Measurements from ENCODE around the gene FCMR.

FCMR gene

GRCh38 chr1:206923009-206923960 is 1.5 kb upstream of the FCMR start:
- peak overlapping the region; percentile 20 for H3K4me3 ChIP-seq (ENCODE audit: low read depth, low read length, poor library complexity, severe bottlenecking)
- no peaks in the 10 kb centered on the region; the same call in 1 of the 2 replicates for H3F3A ChIP-seq (ENCODE audit: insufficient read depth, low read length)
- H3K27me3 ChIP-seq (ENCODE audit: insufficient read depth, low read length) = no peaks in the 10 kb centered on the region
- no peaks in the 10 kb centered on the region for H3K9me2 ChIP-seq (ENCODE audit: low read depth, low read length)
- no peaks in the 10 kb centered on the region for H4K20me1 ChIP-seq (ENCODE audit: insufficient read depth, low read length)
- peak overlapping the region; percentile 93 for H3K27ac ChIP-seq (ENCODE audit: low read depth, low read length, poor library complexity, severe bottlenecking)
- H3K4me2 ChIP-seq (ENCODE audit: low read length) = peak overlapping the region; percentile 58
- peak overlapping the region; percentile 17 for H3K9ac ChIP-seq (ENCODE audit: low read length)
- no peak overlapping the region for H2AFZ ChIP-seq (ENCODE audit: low read length)
- H3K79me2 ChIP-seq (ENCODE audit: insufficient read depth, low read length) = no peaks in the 10 kb centered on the region
- H3K36me3 ChIP-seq (ENCODE audit: insufficient read depth, low read length) = no peaks in the 10 kb centered on the region
- H3K9me3 ChIP-seq (ENCODE audit: low read length) = no peaks in the 10 kb centered on the region
- peaks cover 42% of the 10 kb centered on the region for H3K4me1 ChIP-seq (ENCODE audit: insufficient read depth, low read length, severe bottlenecking)
- TF ChIP-seq CTCF (IDR thresholded peaks at IDR 0.05; ENCODE audit: low read length) (no peak), EZH2 (IDR thresholded peaks at IDR 0.05; ENCODE audit: borderline replicate concordance, low read length) (no peak)

- H4K20me1 ChIP-seq (ENCODE audit: insufficient read depth, low read length) = no peaks in the 10 kb centered on the region
- no peaks in the 10 kb centered on the region for H3K79me2 ChIP-seq (ENCODE audit: insufficient read depth, low read length)
- peak overlapping the region; percentile 58 for H3K4me2 ChIP-seq (ENCODE audit: low read length)
- H3F3A ChIP-seq (ENCODE audit: insufficient read depth, low read length) = no peaks in the 10 kb centered on the region; the same call in 1 of the 2 replicates
- H3K4me1 ChIP-seq (ENCODE audit: insufficient read depth, low read length, severe bottlenecking) = peaks cover 42% of the 10 kb centered on the region
- no peak overlapping the region for H2AFZ ChIP-seq (ENCODE audit: low read length)
- TF ChIP-seq EZH2 (IDR thresholded peaks at IDR 0.05; ENCODE audit: borderline replicate concordance, low read length) (no peak), CTCF (IDR thresholded peaks at IDR 0.05; ENCODE audit: low read length) (no peak)
- H3K27me3 ChIP-seq (ENCODE audit: insufficient read depth, low read length) = no peaks in the 10 kb centered on the region
- H3K9me2 ChIP-seq (ENCODE audit: low read depth, low read length) = no peaks in the 10 kb centered on the region
- peak overlapping the region; percentile 20 for H3K4me3 ChIP-seq (ENCODE audit: low read depth, low read length, poor library complexity, severe bottlenecking)
- no peaks in the 10 kb centered on the region for H3K36me3 ChIP-seq (ENCODE audit: insufficient read depth, low read length)
- peak overlapping the region; percentile 17 for H3K9ac ChIP-seq (ENCODE audit: low read length)
- no peaks in the 10 kb centered on the region for H3K9me3 ChIP-seq (ENCODE audit: low read length)
- peak overlapping the region; percentile 93 for H3K27ac ChIP-seq (ENCODE audit: low read depth, low read length, poor library complexity, severe bottlenecking)
Measured at GRCh38 chr1:206922524-206922923, 783 bp upstream of the FCMR start.

GRCh38 chr1:206918076-206918475 is 3.7 kb downstream of the FCMR start:
- TF ChIP-seq CTCF (IDR thresholded peaks at IDR 0.05; ENCODE audit: low read length) = no peak
- TF ChIP-seq EZH2 (IDR thresholded peaks at IDR 0.05; ENCODE audit: borderline replicate concordance, low read length) = no peak
- Histone ChIP-seq H3K9me3 (ENCODE audit: low read length) (no peaks in the 10 kb centered on the region), H3K4me1 (ENCODE audit: insufficient read depth, low read length, severe bottlenecking) (peaks cover 18% of the 10 kb centered on the region), H2AFZ (ENCODE audit: low read length) (no peak overlapping the region), H3K27me3 (ENCODE audit: insufficient read depth, low read length) (no peaks in the 10 kb centered on the region), H3F3A (ENCODE audit: insufficient read depth, low read length) (no peaks in the 10 kb centered on the region), H3K36me3 (ENCODE audit: insufficient read depth, low read length) (no peaks in the 10 kb centered on the region), H3K9me2 (ENCODE audit: low read depth, low read length) (no peaks in the 10 kb centered on the region), H3K4me2 (ENCODE audit: low read length) (no peak overlapping the region), H3K79me2 (ENCODE audit: insufficient read depth, low read length) (no peaks in the 10 kb centered on the region), H3K27ac (ENCODE audit: low read depth, low read length, poor library complexity, severe bottlenecking) (no peak overlapping the region), H3K9ac (ENCODE audit: low read length) (no peak overlapping the region), H3K4me3 (ENCODE audit: low read depth, low read length, poor library complexity, severe bottlenecking) (no peak overlapping the region), H4K20me1 (ENCODE audit: insufficient read depth, low read length) (no peaks in the 10 kb centered on the region)

Data from OCI-LY1 (cell line).